22Rv1 (cell line): ENCODE measurements around the gene EIF1B.

Source experiments
- H3K27ac ChIP-seq: fragments of 450-650 bp; 2 replicates; pipeline ENCODE4 v1.5.1; 2017
- ZFX ChIP-seq: fragments of 450-650 bp; IDR thresholded peaks from 2 replicates; pipeline ENCODE4 v1.6.1; 2017; ENCODE audit warnings: antibody characterized with exemption, borderline replicate concordance
- TF ChIP-seq, protein P1 (sequence below): fragments of 450-650 bp; IDR thresholded peaks from 2 replicates; pipeline ENCODE4 v1.5.1; 2017; ENCODE audit warnings: mild to moderate bottlenecking

EIF1B gene

DNA sequence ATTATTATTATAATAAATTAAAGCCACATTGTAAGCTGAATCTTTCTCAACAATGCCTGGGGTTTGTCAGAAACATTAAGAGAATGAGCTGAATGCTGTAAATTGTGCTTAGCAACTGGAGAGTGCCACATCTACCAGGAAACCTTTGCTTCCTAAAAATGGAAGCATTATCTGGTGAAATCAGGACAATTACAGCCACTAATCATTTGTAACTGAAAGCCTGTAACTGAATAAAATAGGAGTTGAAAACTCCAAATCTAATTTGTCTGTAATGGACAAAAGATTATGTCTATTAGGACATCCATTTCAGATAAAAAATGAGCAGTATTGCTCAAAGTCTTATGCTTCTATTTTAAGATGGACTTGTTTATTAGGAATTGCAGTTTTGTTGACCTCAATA, 32.2 kb downstream of the EIF1B start:
- no peak for TF ChIP-seq ZFX
- TF ChIP-seq, protein P1, sequence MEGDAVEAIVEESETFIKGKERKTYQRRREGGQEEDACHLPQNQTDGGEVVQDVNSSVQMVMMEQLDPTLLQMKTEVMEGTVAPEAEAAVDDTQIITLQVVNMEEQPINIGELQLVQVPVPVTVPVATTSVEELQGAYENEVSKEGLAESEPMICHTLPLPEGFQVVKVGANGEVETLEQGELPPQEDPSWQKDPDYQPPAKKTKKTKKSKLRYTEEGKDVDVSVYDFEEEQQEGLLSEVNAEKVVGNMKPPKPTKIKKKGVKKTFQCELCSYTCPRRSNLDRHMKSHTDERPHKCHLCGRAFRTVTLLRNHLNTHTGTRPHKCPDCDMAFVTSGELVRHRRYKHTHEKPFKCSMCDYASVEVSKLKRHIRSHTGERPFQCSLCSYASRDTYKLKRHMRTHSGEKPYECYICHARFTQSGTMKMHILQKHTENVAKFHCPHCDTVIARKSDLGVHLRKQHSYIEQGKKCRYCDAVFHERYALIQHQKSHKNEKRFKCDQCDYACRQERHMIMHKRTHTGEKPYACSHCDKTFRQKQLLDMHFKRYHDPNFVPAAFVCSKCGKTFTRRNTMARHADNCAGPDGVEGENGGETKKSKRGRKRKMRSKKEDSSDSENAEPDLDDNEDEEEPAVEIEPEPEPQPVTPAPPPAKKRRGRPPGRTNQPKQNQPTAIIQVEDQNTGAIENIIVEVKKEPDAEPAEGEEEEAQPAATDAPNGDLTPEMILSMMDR: no peak
- H3K27ac ChIP-seq: no peak overlapping the region

DNA sequence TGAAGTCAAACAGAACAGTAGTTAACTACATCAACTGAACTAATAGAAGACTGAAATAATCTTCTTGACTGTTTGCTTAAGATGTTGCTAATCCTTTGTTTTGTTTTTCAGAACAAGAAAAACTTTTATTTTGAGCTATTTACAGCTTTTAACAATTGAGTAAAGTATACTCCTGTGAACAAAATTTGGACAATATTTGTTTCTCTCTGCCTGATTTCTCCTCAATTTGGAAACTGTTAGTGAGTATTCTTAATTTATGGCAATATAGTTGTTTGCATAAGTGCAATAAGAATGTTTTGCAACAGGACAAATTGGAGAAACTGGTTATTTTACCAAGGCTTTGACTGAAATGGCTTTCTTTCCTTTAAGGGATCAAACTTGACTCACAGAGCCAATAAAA, 41.0 kb downstream of the EIF1B start:
- no peak overlapping the region for H3K27ac ChIP-seq
- TF ChIP-seq, protein P1: no peak
- no peak for TF ChIP-seq ZFX

DNA sequence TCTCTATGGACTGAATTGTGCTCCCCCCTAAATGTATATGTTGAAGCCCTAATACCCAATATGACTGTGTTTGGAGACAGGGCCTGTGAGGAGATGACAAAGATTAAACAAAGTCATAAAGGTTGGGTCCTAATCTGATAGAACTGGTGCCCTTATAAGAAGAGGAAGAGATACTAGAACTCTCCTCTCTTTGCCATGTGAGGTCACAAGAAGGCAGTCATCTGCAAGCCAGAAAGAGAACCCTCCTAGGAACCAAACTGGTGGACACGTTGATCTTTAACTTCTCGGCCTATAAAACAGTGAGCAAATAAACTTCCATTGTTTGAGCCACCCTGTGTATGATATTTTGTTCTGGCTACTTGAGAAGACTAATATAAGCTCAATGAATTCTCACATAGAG, 45.9 kb downstream of the EIF1B start:
- TF ChIP-seq, protein P1: no peak
- TF ChIP-seq ZFX: no peak
- H3K27ac ChIP-seq: no peak overlapping the region

DNA sequence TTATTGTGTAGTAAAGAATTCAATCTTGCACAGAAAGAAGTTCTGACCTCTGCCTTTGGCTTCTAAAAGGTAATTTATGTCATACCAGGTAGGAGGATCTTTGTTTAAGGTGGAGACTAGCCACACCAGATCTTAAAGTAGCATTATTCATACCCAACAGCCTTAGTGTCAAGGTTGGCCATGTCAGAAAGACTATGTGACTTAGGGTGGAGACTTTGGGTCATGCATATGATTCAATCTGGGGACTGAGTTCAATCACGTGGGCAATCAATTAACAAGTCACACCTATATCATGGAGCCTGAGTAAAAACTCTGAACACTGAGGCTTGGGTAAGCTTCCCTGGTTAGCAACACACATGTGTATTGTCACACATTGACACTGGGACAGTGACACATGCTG, 48.9 kb downstream of the EIF1B start:
- no peak overlapping the region for H3K27ac ChIP-seq
- TF ChIP-seq, protein P1: no peak
- no peak for TF ChIP-seq ZFX
